Mesendoderm (in vitro differentiated cells): ENCODE measurements around the gene KLHL20.
"Not testable (repeated sequence)": the region's sequence is repeated elsewhere in the genome, so short reads cannot be mapped to it uniquely, and the experiment has no call there.

ENCODE experiments used
- DNase-seq: peaks from one replicate; pipeline ENCODE4 v3.0.0; 2013
- H2AK5ac ChIP-seq: 2 replicates; pipeline ENCODE4 v1.6.1; 2013; ENCODE audit warnings: low read length, inconsistent platforms
- H2BK120ac ChIP-seq: 2 replicates; pipeline ENCODE4 v1.6.1; 2013; ENCODE audit warnings: low read depth, mild to moderate bottlenecking, low read length, moderate library complexity, mixed read lengths
- H2BK15ac ChIP-seq: replicated peaks from 2 replicates; pipeline ENCODE4 v1.6.1; 2013; ENCODE audit warnings: low read depth, mild to moderate bottlenecking, moderate library complexity
- H2BK5ac ChIP-seq: 2 replicates; pipeline ENCODE4 v1.6.1; 2013; ENCODE audit warnings: low read length, inconsistent platforms
- H3K18ac ChIP-seq: 2 replicates; pipeline ENCODE4 v1.6.1; 2013; ENCODE audit warnings: mild to moderate bottlenecking, low read length, mixed read lengths
- H3K23ac ChIP-seq: one replicate; pipeline ENCODE4 v1.6.1; 2013; ENCODE audit warnings: low read length
- H3K27ac ChIP-seq: 2 replicates; pipeline ENCODE4 v1.5.1; 2013; ENCODE audit warnings: low read depth, mild to moderate bottlenecking, inconsistent platforms, low read length, moderate library complexity
- H3K27me3 ChIP-seq: 2 replicates; pipeline ENCODE4 v1.6.1; 2013; ENCODE audit warnings: low read length, control low read depth, mild to moderate bottlenecking, inconsistent platforms; ENCODE audit not compliant: insufficient read depth, poor library complexity
- H3K36me3 ChIP-seq: 2 replicates; pipeline ENCODE4 v1.6.1; 2013; ENCODE audit warnings: low read length, inconsistent platforms; ENCODE audit not compliant: control insufficient read depth, insufficient read depth
- H3K4ac ChIP-seq: one replicate; pipeline ENCODE4 v1.6.1; 2013; ENCODE audit warnings: low read depth, mild to moderate bottlenecking, low read length, moderate library complexity
- H3K4me1 ChIP-seq: 2 replicates; pipeline ENCODE4 v1.6.1; 2013; ENCODE audit warnings: low read depth, low read length, inconsistent platforms; ENCODE audit not compliant: control insufficient read depth
- H3K4me2 ChIP-seq: 2 replicates; pipeline ENCODE4 v1.6.1; 2013; ENCODE audit warnings: low read length
- H3K4me3 ChIP-seq: 2 replicates; pipeline ENCODE4 v1.5.1; 2013; ENCODE audit warnings: mild to moderate bottlenecking, low read length
- H3K56ac ChIP-seq: one replicate; pipeline ENCODE4 v1.6.1; 2013; ENCODE audit warnings: low read length
- H3K79me1 ChIP-seq: 2 replicates; pipeline ENCODE4 v1.6.1; 2013; ENCODE audit warnings: low read length, inconsistent platforms
- H3K79me2 ChIP-seq: 2 replicates; pipeline ENCODE4 v1.6.1; 2013; ENCODE audit warnings: mild to moderate bottlenecking, low read length; ENCODE audit not compliant: control insufficient read depth, insufficient read depth
- H3K9ac ChIP-seq: 2 replicates; pipeline ENCODE4 v1.6.1; 2013; ENCODE audit warnings: low read length, inconsistent platforms
- H4K5ac ChIP-seq: one replicate; pipeline ENCODE4 v1.6.1; 2013; ENCODE audit warnings: low read length
- H4K8ac ChIP-seq: one replicate; pipeline ENCODE4 v1.6.1; 2013; ENCODE audit warnings: low read depth, mild to moderate bottlenecking, control low read depth, low read length, moderate library complexity
- WGBS: extraction: QIAGEN DNeasy Blood & Tissue Kit; methylation state at CpG from one replicate; pipeline ENCODE4 v1.1.7; 2013; ENCODE audit warnings: low lambda C conversion rate, missing lambda C conversion rate; ENCODE audit not compliant: insufficient coverage; ENCODE audit errors: extremely low coverage; 5-methylcytosine and 5-hydroxymethylcytosine counted together

KLHL20 gene

DNA sequence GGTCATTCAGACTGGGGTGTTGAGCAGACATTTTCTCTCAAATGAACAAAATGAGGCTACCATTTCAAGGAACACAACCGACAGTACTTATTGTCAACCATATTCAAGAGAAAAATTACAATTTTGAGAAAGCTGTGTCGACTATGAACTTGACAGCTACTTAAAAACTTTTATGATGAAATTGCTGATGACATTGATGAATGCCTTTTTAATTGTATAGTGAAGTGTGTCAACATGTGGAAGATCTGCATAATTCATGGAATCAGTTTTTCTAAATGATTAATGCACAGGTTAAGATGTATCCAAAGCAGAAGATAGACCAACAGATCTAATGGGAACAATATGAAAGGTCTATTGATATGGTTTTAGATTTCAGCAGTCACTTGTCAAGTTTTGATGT, 75.1 kb downstream of the KLHL20 start:
- no peaks in the 10 kb centered on the region for H3K36me3 ChIP-seq

DNA sequence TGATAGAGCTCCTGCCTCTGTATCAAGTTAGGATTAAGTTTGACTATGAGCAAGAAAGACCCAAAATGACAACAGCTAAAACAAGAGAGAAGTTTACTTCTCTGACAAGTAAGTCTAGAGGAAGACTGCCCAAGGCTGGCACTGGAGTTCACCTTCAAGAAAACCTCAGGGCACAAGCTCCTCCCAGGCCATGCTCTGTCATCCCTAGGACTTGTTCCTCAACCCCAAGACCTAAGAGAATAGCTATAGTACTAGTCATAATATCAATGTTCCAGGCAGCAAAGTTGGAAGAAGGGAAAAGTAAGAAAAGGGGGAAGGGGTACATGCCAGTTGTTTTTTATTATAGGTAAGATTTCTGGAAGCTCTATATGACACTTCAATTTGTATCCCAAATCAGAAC, 83.3 kb downstream of the KLHL20 start:
- no peak for DNase-seq
- Histone ChIP-seq H2BK120ac (no peak overlapping the region), H3K23ac (no peak overlapping the region), H3K36me3 (peaks cover 2% of the 10 kb centered on the region), H3K9ac (no peak overlapping the region), H2AK5ac (no peak overlapping the region), H3K79me2 (no peaks in the 10 kb centered on the region), H3K27ac (no peak overlapping the region), H2BK15ac (no peak overlapping the region), H4K8ac (no peak overlapping the region), H3K79me1 (no peaks in the 10 kb centered on the region), H3K56ac (no peak overlapping the region), H3K4me2 (no peak overlapping the region), H3K4me3 (no peak overlapping the region), H3K4me1 (no peaks in the 10 kb centered on the region), H3K27me3 (no peaks in the 10 kb centered on the region), H3K18ac (no peak overlapping the region), H4K5ac (no peak overlapping the region), H2BK5ac (no peak overlapping the region), H3K4ac (no peak overlapping the region)

More for the DNA sequence above, 75.1 kb downstream of the KLHL20 start:
- Histone ChIP-seq H3K27me3 (no peaks in the 10 kb centered on the region), H2BK5ac (no peak overlapping the region), H3K79me1 (peaks cover 2% of the 10 kb centered on the region), H3K9ac (no peak overlapping the region), H2BK120ac (no peak overlapping the region), H4K8ac (no peak overlapping the region), H4K5ac (no peak overlapping the region), H3K56ac (no peak overlapping the region), H3K27ac (no peak overlapping the region), H3K18ac (no peak overlapping the region), H3K4ac (no peak overlapping the region), H3K23ac (no peak overlapping the region), H2BK15ac (no peak overlapping the region), H3K4me3 (no peak overlapping the region), H3K79me2 (no peaks in the 10 kb centered on the region), H3K4me1 (no peaks in the 10 kb centered on the region), H3K4me2 (no peak overlapping the region), H2AK5ac (no peak overlapping the region)
- no CpG with 5 or more reads among the region's 2 CpGs for WGBS
- DNase-seq, result no peak

DNA sequence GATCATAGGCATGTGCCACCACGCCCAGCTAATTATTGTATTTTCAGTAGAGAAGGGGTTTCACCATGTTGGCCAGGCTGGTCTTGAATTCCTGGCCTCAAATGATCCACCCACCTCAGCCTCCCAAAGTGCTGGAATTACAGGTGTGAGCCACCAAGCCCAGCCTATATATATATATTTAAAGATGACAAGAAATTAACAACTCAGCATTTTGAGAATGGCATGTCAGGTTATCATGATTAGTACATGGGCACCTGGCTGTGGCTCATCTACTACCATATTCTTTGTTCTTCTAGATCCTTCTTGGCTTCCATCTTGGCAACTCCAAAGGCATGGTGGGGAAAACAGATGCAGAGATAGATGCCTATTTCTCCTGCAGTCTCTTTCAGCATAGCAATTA, 85.2 kb downstream of the KLHL20 start:
- not testable (repeated sequence) for H3K79me2 ChIP-seq, H3K9ac ChIP-seq, H3K27ac ChIP-seq, H3K27me3 ChIP-seq, H3K23ac ChIP-seq, H2BK5ac ChIP-seq, H3K4me2 ChIP-seq, H4K5ac ChIP-seq, H3K4me1 ChIP-seq, DNase-seq, H3K79me1 ChIP-seq, H3K18ac ChIP-seq, H3K36me3 ChIP-seq, H2AK5ac ChIP-seq, H4K8ac ChIP-seq, H3K56ac ChIP-seq, H2BK15ac ChIP-seq, H2BK120ac ChIP-seq, H3K4me3 ChIP-seq, H3K4ac ChIP-seq
- WGBS, result no CpG with 5 or more reads among the region's 1 CpG

DNA sequence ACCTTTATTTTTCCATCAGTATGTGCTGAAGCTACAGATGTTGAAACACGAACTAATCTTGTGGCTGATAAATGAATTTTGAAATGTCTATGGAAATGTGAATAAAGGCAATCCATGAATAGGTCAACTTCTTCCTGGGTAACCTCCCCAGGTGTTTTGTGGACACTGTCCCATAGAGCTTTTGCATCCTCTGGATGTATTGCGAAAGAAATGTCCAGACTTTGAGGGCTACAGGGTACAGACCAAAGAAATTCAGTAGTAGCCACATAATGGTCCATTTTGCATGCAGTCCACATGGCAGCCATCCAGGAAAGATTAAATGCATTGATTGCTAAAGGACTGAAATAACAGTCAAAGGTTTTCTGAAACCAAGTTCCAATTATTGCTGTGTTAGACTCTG, 88.2 kb downstream of the KLHL20 start:
- H3K23ac ChIP-seq, result no peak overlapping the region
- H3K79me2 ChIP-seq, result no peaks in the 10 kb centered on the region
- no peak overlapping the region for H3K4me3 ChIP-seq
- peaks cover 4% of the 10 kb centered on the region for H3K36me3 ChIP-seq
- H3K56ac ChIP-seq, result no peak overlapping the region
- no peak overlapping the region for H3K9ac ChIP-seq
- WGBS, result no CpG with 5 or more reads among the region's 2 CpGs
- peaks cover 2% of the 10 kb centered on the region for H3K79me1 ChIP-seq
- H3K27ac ChIP-seq, result no peak overlapping the region
- DNase-seq, result no peak
- no peak overlapping the region for H2AK5ac ChIP-seq
- H3K4me1 ChIP-seq, result no peaks in the 10 kb centered on the region
- no peak overlapping the region for H4K8ac ChIP-seq
- H3K18ac ChIP-seq, result no peak overlapping the region
- H3K4me2 ChIP-seq, result no peak overlapping the region
- no peak overlapping the region for H4K5ac ChIP-seq
- no peak overlapping the region for H2BK15ac ChIP-seq
- H2BK120ac ChIP-seq, result no peak overlapping the region
- H3K27me3 ChIP-seq, result no peaks in the 10 kb centered on the region
- no peak overlapping the region for H3K4ac ChIP-seq
- H2BK5ac ChIP-seq, result no peak overlapping the region

DNA sequence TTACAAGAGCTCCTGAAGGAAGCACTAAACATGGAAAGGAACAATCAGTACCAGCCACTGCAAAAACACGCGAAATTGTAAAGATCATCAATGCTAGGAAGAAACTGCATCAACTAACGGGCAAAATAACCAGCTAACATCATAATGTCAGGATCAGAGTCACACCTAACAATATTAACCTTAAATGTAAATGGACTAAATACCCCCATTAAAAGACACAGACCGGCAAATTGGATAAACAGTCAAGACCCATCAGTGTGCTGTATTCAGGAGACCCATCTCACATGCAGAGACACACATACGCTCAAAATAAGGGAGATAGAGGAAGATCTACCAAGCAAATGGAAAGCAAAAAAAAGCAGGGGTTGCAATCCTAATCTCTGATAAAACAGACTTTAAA, 98.9 kb downstream of the KLHL20 start:
- not testable (repeated sequence) for H3K56ac ChIP-seq, H3K9ac ChIP-seq, H2BK120ac ChIP-seq, H3K4me2 ChIP-seq, H3K36me3 ChIP-seq, H3K4ac ChIP-seq, H3K27ac ChIP-seq, H2BK5ac ChIP-seq, H3K23ac ChIP-seq, DNase-seq, H3K4me3 ChIP-seq, H3K27me3 ChIP-seq, H3K79me1 ChIP-seq, H2BK15ac ChIP-seq, H3K79me2 ChIP-seq, H3K18ac ChIP-seq, H4K5ac ChIP-seq, H3K4me1 ChIP-seq, H2AK5ac ChIP-seq, H4K8ac ChIP-seq
- WGBS, result no CpG with 5 or more reads among the region's 5 CpGs

DNA sequence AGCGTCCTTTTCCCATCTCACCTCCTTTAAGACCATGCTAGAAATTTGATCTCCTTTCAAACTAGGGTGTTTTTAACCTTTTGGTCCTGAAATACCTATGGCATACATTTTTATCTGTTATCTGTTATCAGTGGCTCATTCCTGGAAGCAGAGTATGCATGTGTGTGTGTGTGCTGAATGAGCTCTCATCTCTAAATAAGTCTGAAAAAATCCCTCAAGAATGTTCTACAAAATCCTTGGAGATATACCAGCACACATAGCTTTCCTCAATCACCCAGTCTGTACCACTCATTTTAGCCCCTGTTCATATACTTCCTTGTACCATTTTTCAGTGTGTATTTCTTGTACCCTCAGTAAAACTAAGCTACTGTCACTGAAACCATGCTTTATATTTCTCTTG, 103.7 kb downstream of the KLHL20 start:
- Histone ChIP-seq H2BK15ac (no peak overlapping the region), H3K4ac (no peak overlapping the region), H2BK5ac (no peak overlapping the region), H3K4me3 (no peak overlapping the region), H3K36me3 (no peaks in the 10 kb centered on the region), H4K5ac (no peak overlapping the region), H3K56ac (no peak overlapping the region), H3K27me3 (no peaks in the 10 kb centered on the region), H3K4me2 (no peak overlapping the region), H3K23ac (no peak overlapping the region), H3K18ac (no peak overlapping the region), H4K8ac (no peak overlapping the region), H2AK5ac (no peak overlapping the region), H3K4me1 (peaks cover 2% of the 10 kb centered on the region), H3K27ac (no peak overlapping the region), H3K9ac (no peak overlapping the region), H3K79me2 (peaks cover 34% of the 10 kb centered on the region), H2BK120ac (no peak overlapping the region), H3K79me1 (peaks cover 3% of the 10 kb centered on the region)
- DNase-seq, result no peak
- no CpG with 5 or more reads among the region's 1 CpG for WGBS
